HG03039 (cell line): Measurements from ENCODE around the gene ST3GAL3.

ENCODE experiments used
- ATAC-seq: cut with Tn5 transposase; IDR thresholded peaks from one replicate; pipeline ENCODE4 v1.9.1; 2021; ENCODE audit warnings: mild to moderate bottlenecking, moderate library complexity; ENCODE audit not compliant: unreplicated experiment

The ST3GAL3 gene

GRCh38 chr1:43786201-43786958 lies 79.0 kb downstream of the ST3GAL3 start:
- no peak for ATAC-seq

- no peak for ATAC-seq
Measured at GRCh38 chr1:43786960-43787359, 79.6 kb downstream of the ST3GAL3 start.

GRCh38 chr1:43789604-43790550 lies 82.5 kb downstream of the ST3GAL3 start:
- no peak for ATAC-seq

- no peak for ATAC-seq
Measured at GRCh38 chr1:43791243-43791642, 83.9 kb downstream of the ST3GAL3 start.

- ATAC-seq: no peak
Measured at GRCh38 chr1:43796111-43796581, 88.8 kb downstream of the ST3GAL3 start.

GRCh38 chr1:43797891-43798290 lies 90.6 kb downstream of the ST3GAL3 start:
- ATAC-seq: no peak

- no peak for ATAC-seq
Measured at GRCh38 chr1:43799656-43800635, 92.6 kb downstream of the ST3GAL3 start.

- ATAC-seq: no peak
Measured at GRCh38 chr1:43800771-43801170, 93.4 kb downstream of the ST3GAL3 start.

GRCh38 chr1:43801203-43801602 lies 93.9 kb downstream of the ST3GAL3 start:
- no peak for ATAC-seq

GRCh38 chr1:43802356-43802980 lies 95.1 kb downstream of the ST3GAL3 start:
- no peak for ATAC-seq

GRCh38 chr1:43803105-43803504 lies 95.8 kb downstream of the ST3GAL3 start:
- ATAC-seq: no peak

GRCh38 chr1:43803646-43804045 lies 96.3 kb downstream of the ST3GAL3 start:
- no peak for ATAC-seq

GRCh38 chr1:43804569-43804968 lies 97.2 kb downstream of the ST3GAL3 start:
- no peak for ATAC-seq

GRCh38 chr1:43805340-43805739 lies 98.0 kb downstream of the ST3GAL3 start:
- ATAC-seq: no peak

- no peak for ATAC-seq
Measured at GRCh38 chr1:43806183-43806582, 98.8 kb downstream of the ST3GAL3 start.

GRCh38 chr1:43809097-43809673 lies 101.8 kb downstream of the ST3GAL3 start:
- ATAC-seq: no peak

GRCh38 chr1:43812579-43812978 lies 105.2 kb downstream of the ST3GAL3 start:
- ATAC-seq: no peak

- no peak for ATAC-seq
Measured at GRCh38 chr1:43814401-43814800, 107.1 kb downstream of the ST3GAL3 start.

GRCh38 chr1:43817304-43817939 lies 110.1 kb downstream of the ST3GAL3 start:
- ATAC-seq: no peak
